SHP77 treated with DMSO at 0.1 percent for 48 hours (cell line): ENCODE measurements around the gene SCFD1.

ENCODE experiments used
- DNase-seq: peaks from one replicate; lab custom pipeline; 2025; lab: John Stamatoyannopoulos, UW

SCFD1 gene

GRCh38 chr14:30757082-30757481, 135.0 kb downstream of the SCFD1 start:
- DNase-seq: no peak

GRCh38 chr14:30759172-30760125, 137.3 kb downstream of the SCFD1 start:
- DNase-seq: no peak

GRCh38 chr14:30763891-30764290, 141.8 kb downstream of the SCFD1 start:
- DNase-seq: no peak

GRCh38 chr14:30767624-30768023, 145.5 kb downstream of the SCFD1 start:
- DNase-seq: no peak

- no peak for DNase-seq
Observed at GRCh38 chr14:30768791-30769190, 146.7 kb downstream of the SCFD1 start.

GRCh38 chr14:30770376-30770775, 148.3 kb downstream of the SCFD1 start:
- DNase-seq: no peak

- DNase-seq: no peak
Observed at GRCh38 chr14:30771595-30771994, 149.5 kb downstream of the SCFD1 start.

- no peak for DNase-seq
Observed at GRCh38 chr14:30779210-30779609, 157.1 kb downstream of the SCFD1 start.
